ENCODE data around the gene ABCA4.

GRCh38 chr1:94099303-94099702, 21.6 kb downstream of the ABCA4 start:
- TF ChIP-seq EZH2 (IDR thresholded peaks at IDR 0.05; ENCODE audit: borderline replicate concordance) (no peak), CTCF (IDR thresholded peaks at IDR 0.05; ENCODE audit: poor library complexity) (no peak), EZH2phosphoT487 (IDR thresholded peaks at IDR 0.05; ENCODE audit: low read depth, severe bottlenecking, unreplicated experiment) (no peak)
